Panc1 (cell line): Measurements from ENCODE around the gene STARD5. TPM values are rescaled to one million over a fixed set of nuclear protein-coding genes. Genes with fewer than 3 reads are reported as not detected.

Experiments
- ATAC-seq: fragments of 200-7000 bp; cut with Tn5 transposase; 2 replicates; pipeline ENCODE4 v1.9.1; 2020; ENCODE audit warnings: mild to moderate bottlenecking, moderate library complexity
- BruUV-seq: library from RNA; stranded (reverse); fragments of 400-500 nt; replicated peaks from 2 replicates; lab custom pipeline; 2021; lab: Mats Ljungman, UMichigan
- CTCF ChIA-PET: fragments of 300-600 bp; sonication (Branson Sonifier 250); formaldehyde crosslinking; loops from one replicate; lab custom pipeline; 2022; ENCODE audit warnings: antibody characterized with exemption; lab: Charles Lee
- POLR2A ChIA-PET: fragments of 300-600 bp; sonication (Branson Sonifier 250); formaldehyde crosslinking; loops from one replicate; lab custom pipeline; 2022; ENCODE audit warnings: antibody characterized with exemption; lab: Charles Lee
- DNase-seq: peaks from one replicate; pipeline ENCODE4 v3.0.0-alpha.2; 2010; ENCODE audit warnings: low read depth, low spot score
- H3K27ac ChIP-seq: 2 replicates; pipeline ENCODE4 v1.5.1; 2011; ENCODE audit warnings: mild to moderate bottlenecking, low read length, inconsistent platforms
- H3K27me3 ChIP-seq: fragments of 200-500 bp; sonication (Bioruptor generic); 2 replicates; pipeline ENCODE4 v1.6.0; 2014; ENCODE audit warnings: low read length, inconsistent platforms; ENCODE audit not compliant: control insufficient read depth, insufficient read depth
- H3K36me3 ChIP-seq: fragments of 200-500 bp; sonication (Bioruptor generic); 2 replicates; pipeline ENCODE4 v1.5.1; 2014; ENCODE audit warnings: inconsistent platforms, mild to moderate bottlenecking, low read length, moderate library complexity; ENCODE audit not compliant: control insufficient read depth, insufficient read depth
- H3K4me1 ChIP-seq: 2 replicates; pipeline ENCODE4 v1.5.1; 2011; ENCODE audit warnings: inconsistent platforms, mild to moderate bottlenecking, low read length, moderate library complexity; ENCODE audit not compliant: control insufficient read depth, insufficient read depth
- H3K4me3 ChIP-seq, 2 experiments: 2 replicates each; pipeline ENCODE4 v1.5.1; 2011 to 2012; ENCODE audit warnings: low read depth in 2 of 2, low read length in 2 of 2, mild to moderate bottlenecking in 2 of 2, inconsistent platforms in 1 of 2, moderate library complexity in 1 of 2
- H3K9me3 ChIP-seq: fragments of 200-500 bp; sonication (Bioruptor generic); 2 replicates; pipeline ENCODE4 v1.5.1; 2014; ENCODE audit warnings: low read depth, mild to moderate bottlenecking, inconsistent platforms, low read length, moderate library complexity; ENCODE audit not compliant: control insufficient read depth, insufficient read depth
- POLR2AphosphoS5 ChIP-seq: IDR thresholded peaks from 2 replicates; pipeline ENCODE4 v1.6.1; 2012; ENCODE audit warnings: mild to moderate bottlenecking, low read depth, low read length, moderate library complexity
- SIN3A ChIP-seq: IDR thresholded peaks from 2 replicates; pipeline ENCODE4 v1.6.1; 2012; ENCODE audit warnings: low read depth, mild to moderate bottlenecking, low read length, moderate library complexity, borderline replicate concordance; ENCODE audit not compliant: insufficient read depth
- TCF7L2 ChIP-seq: IDR thresholded peaks from 2 replicates; pipeline ENCODE4 v1.6.1; 2011; ENCODE audit warnings: mild to moderate bottlenecking, low read depth, low read length, inconsistent platforms
- in situ Hi-C: cut with HindIII; loops from 2 replicates; pipeline ENCODE4 v1.10.0; 2016; ENCODE audit warnings: low sequenced_read_pairs, low pct_unique_long_range_greater_than_20kb
- intact Hi-C: fragments of 100-400 bp; cut with micrococcal nuclease; formaldehyde crosslinking; loops from one replicate; pipeline ENCODE4 v1.10.0; 2022; ENCODE audit not compliant: unreplicated experiment
- total RNA-seq: library from RNA; stranded (reverse); gene quantifications from one replicate; pipeline ENCODE4 v1.2.1, GENCODE V29; 2021; ENCODE audit not compliant: unreplicated experiment
- TF ChIP-seq, protein P1 (sequence below), 2 experiments: IDR thresholded peaks; 2 replicates each; pipeline ENCODE4 v1.6.1; 2011 to 2012; ENCODE audit warnings: low read depth in 2 of 2, control low read depth in 1 of 2, low read length in 1 of 2, mild to moderate bottlenecking in 1 of 2, moderate library complexity in 1 of 2; ENCODE audit not compliant: insufficient read depth in 1 of 2
- TF ChIP-seq, protein P2 (sequence below): fragments of 450-650 bp; IDR thresholded peaks from 2 replicates; pipeline ENCODE4 v1.5.1; 2017; ENCODE audit warnings: mild to moderate bottlenecking

The STARD5 gene
- total RNA-seq, 1 experiment from 2014 or later: 2.9 TPM

DNA sequence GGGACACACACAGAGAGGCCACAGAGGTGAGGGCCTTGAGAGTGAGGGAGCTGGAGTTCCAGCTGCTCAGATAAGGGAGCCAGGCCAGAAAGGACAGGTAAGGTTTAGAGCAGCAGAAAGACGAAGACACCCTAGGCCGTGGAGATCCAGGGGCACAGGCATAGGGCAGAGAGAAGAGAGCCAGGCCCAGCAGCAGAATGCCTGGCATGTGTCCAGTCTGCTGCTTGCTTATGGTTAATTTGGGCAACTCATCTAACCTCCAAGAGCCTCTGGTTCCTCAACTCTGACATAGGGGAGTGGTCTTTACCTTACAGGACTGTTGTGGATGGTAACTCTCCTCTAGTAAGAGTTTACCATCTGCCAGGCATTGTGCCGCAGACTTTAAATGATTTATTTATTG, 35.9 kb downstream of the STARD5 start:
- intact Hi-C loops: no loop called here
- H3K4me3 ChIP-seq: no peak overlapping the region
- H3K27me3 ChIP-seq: peaks cover 5% of the 10 kb centered on the region; the same call in 1 of the 2 replicates
- H3K27ac ChIP-seq: no peak overlapping the region
- in situ Hi-C loops: no loop called here
- ATAC-seq (no peak), DNase-seq (no peak)
- no peaks in the 10 kb centered on the region for H3K9me3 ChIP-seq
- no TSS peak for BruUV-seq
- ChIA-PET CTCF (no interaction called here), POLR2A (no interaction called here)
- H3K36me3 ChIP-seq: no peaks in the 10 kb centered on the region
- no peaks in the 10 kb centered on the region for H3K4me1 ChIP-seq
- TF ChIP-seq, protein P1, sequence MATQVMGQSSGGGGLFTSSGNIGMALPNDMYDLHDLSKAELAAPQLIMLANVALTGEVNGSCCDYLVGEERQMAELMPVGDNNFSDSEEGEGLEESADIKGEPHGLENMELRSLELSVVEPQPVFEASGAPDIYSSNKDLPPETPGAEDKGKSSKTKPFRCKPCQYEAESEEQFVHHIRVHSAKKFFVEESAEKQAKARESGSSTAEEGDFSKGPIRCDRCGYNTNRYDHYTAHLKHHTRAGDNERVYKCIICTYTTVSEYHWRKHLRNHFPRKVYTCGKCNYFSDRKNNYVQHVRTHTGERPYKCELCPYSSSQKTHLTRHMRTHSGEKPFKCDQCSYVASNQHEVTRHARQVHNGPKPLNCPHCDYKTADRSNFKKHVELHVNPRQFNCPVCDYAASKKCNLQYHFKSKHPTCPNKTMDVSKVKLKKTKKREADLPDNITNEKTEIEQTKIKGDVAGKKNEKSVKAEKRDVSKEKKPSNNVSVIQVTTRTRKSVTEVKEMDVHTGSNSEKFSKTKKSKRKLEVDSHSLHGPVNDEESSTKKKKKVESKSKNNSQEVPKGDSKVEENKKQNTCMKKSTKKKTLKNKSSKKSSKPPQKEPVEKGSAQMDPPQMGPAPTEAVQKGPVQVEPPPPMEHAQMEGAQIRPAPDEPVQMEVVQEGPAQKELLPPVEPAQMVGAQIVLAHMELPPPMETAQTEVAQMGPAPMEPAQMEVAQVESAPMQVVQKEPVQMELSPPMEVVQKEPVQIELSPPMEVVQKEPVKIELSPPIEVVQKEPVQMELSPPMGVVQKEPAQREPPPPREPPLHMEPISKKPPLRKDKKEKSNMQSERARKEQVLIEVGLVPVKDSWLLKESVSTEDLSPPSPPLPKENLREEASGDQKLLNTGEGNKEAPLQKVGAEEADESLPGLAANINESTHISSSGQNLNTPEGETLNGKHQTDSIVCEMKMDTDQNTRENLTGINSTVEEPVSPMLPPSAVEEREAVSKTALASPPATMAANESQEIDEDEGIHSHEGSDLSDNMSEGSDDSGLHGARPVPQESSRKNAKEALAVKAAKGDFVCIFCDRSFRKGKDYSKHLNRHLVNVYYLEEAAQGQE (IDR thresholded peaks at IDR 0.05; ENCODE audit: insufficient read depth in 1 of 2, low read depth in 2 of 2, low read length in 1 of 2): no peak
- TF ChIP-seq, protein P2, sequence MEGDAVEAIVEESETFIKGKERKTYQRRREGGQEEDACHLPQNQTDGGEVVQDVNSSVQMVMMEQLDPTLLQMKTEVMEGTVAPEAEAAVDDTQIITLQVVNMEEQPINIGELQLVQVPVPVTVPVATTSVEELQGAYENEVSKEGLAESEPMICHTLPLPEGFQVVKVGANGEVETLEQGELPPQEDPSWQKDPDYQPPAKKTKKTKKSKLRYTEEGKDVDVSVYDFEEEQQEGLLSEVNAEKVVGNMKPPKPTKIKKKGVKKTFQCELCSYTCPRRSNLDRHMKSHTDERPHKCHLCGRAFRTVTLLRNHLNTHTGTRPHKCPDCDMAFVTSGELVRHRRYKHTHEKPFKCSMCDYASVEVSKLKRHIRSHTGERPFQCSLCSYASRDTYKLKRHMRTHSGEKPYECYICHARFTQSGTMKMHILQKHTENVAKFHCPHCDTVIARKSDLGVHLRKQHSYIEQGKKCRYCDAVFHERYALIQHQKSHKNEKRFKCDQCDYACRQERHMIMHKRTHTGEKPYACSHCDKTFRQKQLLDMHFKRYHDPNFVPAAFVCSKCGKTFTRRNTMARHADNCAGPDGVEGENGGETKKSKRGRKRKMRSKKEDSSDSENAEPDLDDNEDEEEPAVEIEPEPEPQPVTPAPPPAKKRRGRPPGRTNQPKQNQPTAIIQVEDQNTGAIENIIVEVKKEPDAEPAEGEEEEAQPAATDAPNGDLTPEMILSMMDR: no peak
- TF ChIP-seq POLR2AphosphoS5: no peak
- no peak for TF ChIP-seq TCF7L2

DNA sequence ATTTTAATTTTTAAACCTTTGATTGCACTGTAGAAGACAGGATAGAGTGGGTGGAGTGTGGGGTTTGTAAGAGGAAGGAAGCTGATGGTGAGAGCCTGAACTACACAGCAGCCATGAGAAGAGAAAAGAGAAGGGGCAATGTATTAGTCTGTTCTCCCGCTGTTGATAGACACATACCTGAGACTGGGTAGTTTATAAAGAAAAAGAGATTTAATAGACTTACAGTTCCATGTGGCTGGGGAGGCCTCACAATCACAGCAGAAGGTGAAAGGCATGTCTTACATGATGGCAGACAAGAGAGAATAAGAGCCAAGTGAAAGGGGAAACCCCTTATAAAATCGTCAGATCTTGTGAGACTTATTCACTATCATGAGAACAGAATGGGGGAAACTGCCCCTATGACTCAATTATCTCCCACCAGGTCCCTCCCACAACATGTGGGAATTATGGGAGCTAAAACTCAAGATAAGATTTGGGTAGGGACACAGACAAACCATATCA, 37.3 kb downstream of the STARD5 start:
- ChIA-PET POLR2A (interaction anchor here (0.7 kb wide), 1 partner anchor 581 kb away, joined by 3 read pairs; no protein-coding TSS in a partner anchor), CTCF (interaction anchor here (0.6 kb wide), 1 partner anchor 70 kb away, joined by 3 read pairs; no protein-coding TSS in a partner anchor)
- Histone ChIP-seq H3K27ac (no peak overlapping the region), H3K4me1 (no peaks in the 10 kb centered on the region), H3K27me3 (peaks cover 5% of the 10 kb centered on the region; the same call in 1 of the 2 replicates), H3K4me3 (no peak overlapping the region), H3K36me3 (no peaks in the 10 kb centered on the region), H3K9me3 (no peaks in the 10 kb centered on the region)
- no TSS peak for BruUV-seq
- no peak for DNase-seq
- in situ Hi-C loops: no loop called here
- ATAC-seq: no peak
- intact Hi-C loops: no loop called here
- no peak for TF ChIP-seq POLR2AphosphoS5
- TF ChIP-seq, protein P1 (IDR thresholded peaks at IDR 0.05; ENCODE audit: insufficient read depth in 1 of 2, low read depth in 2 of 2, low read length in 1 of 2): no peak
- TF ChIP-seq, protein P2: no peak
- TF ChIP-seq TCF7L2: no peak
- TF ChIP-seq SIN3A: no peak
